HCT116 (cell line): ENCODE data around the gene KIF3C. TPM values are rescaled to one million over a fixed set of nuclear protein-coding genes. Genes with fewer than 3 reads are reported as not detected.

Experiments
- ATAC-seq: fragments of 200-7000 bp; cut with Tn5 transposase; 2 replicates; pipeline ENCODE4 v1.9.1; 2020; ENCODE audit warnings: mild to moderate bottlenecking, moderate library complexity
- BruUV-seq: library from RNA; stranded (reverse); fragments of 400-500 nt; replicated peaks from 2 replicates; lab custom pipeline; 2021; lab: Mats Ljungman, UMichigan
- CTCF ChIA-PET: fragments of 300-600 bp; sonication (Branson Sonifier 250); formaldehyde crosslinking; loops from one replicate; lab custom pipeline; 2021; ENCODE audit warnings: antibody characterized with exemption; lab: Charles Lee
- POLR2A ChIA-PET: fragments of 300-600, 350-600 bp; sonication (Branson Sonifier 250); formaldehyde crosslinking; loops from one replicate; lab custom pipeline; 2021; ENCODE audit warnings: antibody characterized with exemption; lab: Charles Lee
- RAD21 ChIA-PET, 2 experiments: fragments of 300-600 bp; sonication (Branson Sonifier 250); formaldehyde crosslinking; loops; one replicate each; lab custom pipeline; 2023; ENCODE audit warnings: low total read pairs in 2 of 2; ENCODE audit not compliant: uncharacterized antibody in 2 of 2, unreplicated experiment in 2 of 2, low non-redundant PET in 1 of 2; lab: Charles Lee
- DNase-seq: peaks from one replicate; pipeline ENCODE4 v3.0.0-alpha.2; 2010; ENCODE audit warnings: low read depth, low spot score
- H2AFZ ChIP-seq: fragments of 200-600 bp; shearing (Covaris generic), sonication (generic); 2 replicates; pipeline ENCODE4 v1.6.1; 2017; ENCODE audit warnings: low read depth, mixed run types, mixed read lengths, antibody characterized with exemption, low read length; ENCODE audit not compliant: poor library complexity, severe bottlenecking
- H3K27ac ChIP-seq: 2 replicates; pipeline ENCODE4 v1.5.1; 2012; ENCODE audit warnings: low read depth, low read length
- H3K27me3 ChIP-seq: fragments of 200-600 bp; sonication (generic); 2 replicates; pipeline ENCODE4 v1.6.1; 2016; ENCODE audit warnings: mixed run types, low read length, mixed read lengths; ENCODE audit not compliant: insufficient read depth
- H3K36me3 ChIP-seq, 2 experiments: fragments of 200-500 bp in 1 of 2; fragments of 200-600 bp in 1 of 2; sonication (Bioruptor generic) in 1 of 2; sonication (generic) in 1 of 2; 2 replicates each; pipeline versions ENCODE4 v1.5.1 to v1.6.1; 2014 to 2016; ENCODE audit warnings: low read length in 2 of 2, inconsistent platforms in 1 of 2, mixed read lengths in 1 of 2, mixed run types in 1 of 2; ENCODE audit not compliant: insufficient read depth in 2 of 2, control insufficient read depth in 1 of 2
- H3K4me1 ChIP-seq, 2 experiments: fragments of 200-600 bp in 1 of 2; sonication (generic) in 1 of 2; 2 replicates each; pipeline versions ENCODE4 v1.5.1 to v1.6.1; 2012 to 2017; ENCODE audit warnings: low read length in 2 of 2, inconsistent platforms in 1 of 2, mild to moderate bottlenecking in 1 of 2, mixed read lengths in 1 of 2, mixed run types in 1 of 2, moderate library complexity in 1 of 2; ENCODE audit not compliant: insufficient read depth in 2 of 2, control insufficient read depth in 1 of 2
- H3K4me2 ChIP-seq: fragments of 200-600 bp; sonication (generic); 2 replicates; pipeline ENCODE4 v1.6.1; 2017; ENCODE audit warnings: mixed run types, low read length, mixed read lengths
- H3K4me3 ChIP-seq, 2 experiments: fragments of 200-600 bp in 1 of 2; sonication (generic) in 1 of 2; replicated peaks in 1 of 2; 2 replicates each; pipeline ENCODE4 v1.5.1; 2011 to 2016; ENCODE audit warnings: low read length in 2 of 2, control low read depth in 1 of 2, low read depth in 1 of 2, mild to moderate bottlenecking in 1 of 2, mixed read lengths in 1 of 2, mixed run types in 1 of 2
- H3K79me2 ChIP-seq: fragments of 200-600 bp; sonication (generic); 2 replicates; pipeline ENCODE4 v1.6.1; 2017; ENCODE audit warnings: mild to moderate bottlenecking, mixed run types, low read length, moderate library complexity, mixed read lengths; ENCODE audit not compliant: insufficient read depth
- H3K9ac ChIP-seq: fragments of 200-600 bp; sonication (generic); 2 replicates; pipeline ENCODE4 v1.6.1; 2016; ENCODE audit warnings: low read length, mixed read lengths
- H3K9me2 ChIP-seq: fragments of 200-600 bp; sonication (generic), shearing (Covaris generic); 2 replicates; pipeline ENCODE4 v1.6.1; 2017; ENCODE audit warnings: mixed run types, mild to moderate bottlenecking, moderate library complexity; ENCODE audit not compliant: insufficient read depth
- H3K9me3 ChIP-seq, 2 experiments: fragments of 200-500 bp in 1 of 2; fragments of 200-600 bp in 1 of 2; sonication (Bioruptor generic) in 1 of 2; sonication (generic) in 1 of 2; 2 replicates each; pipeline ENCODE4 v1.6.1; 2014 to 2017; ENCODE audit warnings: low read length in 2 of 2, mixed read lengths in 2 of 2, inconsistent platforms in 1 of 2, low read depth in 1 of 2, mild to moderate bottlenecking in 1 of 2, mixed run types in 1 of 2, moderate library complexity in 1 of 2; ENCODE audit not compliant: control insufficient read depth in 1 of 2, insufficient read depth in 1 of 2
- H4K20me1 ChIP-seq: fragments of 200-600 bp; sonication (generic), shearing (Covaris generic); 2 replicates; pipeline ENCODE4 v1.6.1; 2017; ENCODE audit warnings: mixed run types, mild to moderate bottlenecking, moderate library complexity; ENCODE audit not compliant: insufficient read depth
- EZH2phosphoT487 ChIP-seq: fragments of 200-600 bp; IDR thresholded peaks from 2 replicates; pipeline ENCODE4 v1.6.1; 2018; ENCODE audit warnings: antibody characterized with exemption, borderline replicate concordance
- JUND ChIP-seq: IDR thresholded peaks from 2 replicates; pipeline ENCODE4 v1.6.1; 2012
- POLR2A ChIP-seq: IDR thresholded peaks from 2 replicates; pipeline ENCODE4 v1.7.0; 2011; ENCODE audit warnings: borderline replicate concordance; ENCODE audit not compliant: insufficient read depth, insufficient read length; ENCODE audit errors: extremely low read depth
- SP1 ChIP-seq: IDR thresholded peaks from 2 replicates; pipeline ENCODE4 v1.6.1; 2012; ENCODE audit warnings: low read depth
- TCF7L2 ChIP-seq: IDR thresholded peaks from 2 replicates; pipeline ENCODE4 v1.7.0; 2011; ENCODE audit warnings: borderline replicate concordance, inconsistent platforms; ENCODE audit not compliant: insufficient read depth, insufficient read length; ENCODE audit errors: extremely low read depth
- YY1 ChIP-seq: IDR thresholded peaks from 2 replicates; pipeline ENCODE4 v1.6.1; 2011; ENCODE audit warnings: low read length, low read depth, moderate library complexity, mild to moderate bottlenecking; ENCODE audit not compliant: insufficient replicate concordance; ENCODE audit errors: extremely low read depth
- ZBTB33 ChIP-seq: IDR thresholded peaks from 2 replicates; pipeline ENCODE4 v1.6.1; 2011; ENCODE audit warnings: mild to moderate bottlenecking, low read length, moderate library complexity; ENCODE audit not compliant: insufficient replicate concordance; ENCODE audit errors: extremely low read depth
- ZFX ChIP-seq: fragments of 450-650 bp; IDR thresholded peaks from 2 replicates; pipeline ENCODE4 v1.6.1; 2017
- intact Hi-C: fragments of 100-400 bp; cut with micrococcal nuclease; formaldehyde crosslinking; loops from 2 replicates; pipeline ENCODE4 v1.10.0; 2022
- total RNA-seq: library from RNA; stranded (reverse); gene quantifications from one replicate; pipeline ENCODE4 v1.2.1, GENCODE V29; 2021; ENCODE audit not compliant: unreplicated experiment

Gene KIF3C
- total RNA-seq, 1 experiment from 2014 or later, result 5.4 TPM

DNA sequence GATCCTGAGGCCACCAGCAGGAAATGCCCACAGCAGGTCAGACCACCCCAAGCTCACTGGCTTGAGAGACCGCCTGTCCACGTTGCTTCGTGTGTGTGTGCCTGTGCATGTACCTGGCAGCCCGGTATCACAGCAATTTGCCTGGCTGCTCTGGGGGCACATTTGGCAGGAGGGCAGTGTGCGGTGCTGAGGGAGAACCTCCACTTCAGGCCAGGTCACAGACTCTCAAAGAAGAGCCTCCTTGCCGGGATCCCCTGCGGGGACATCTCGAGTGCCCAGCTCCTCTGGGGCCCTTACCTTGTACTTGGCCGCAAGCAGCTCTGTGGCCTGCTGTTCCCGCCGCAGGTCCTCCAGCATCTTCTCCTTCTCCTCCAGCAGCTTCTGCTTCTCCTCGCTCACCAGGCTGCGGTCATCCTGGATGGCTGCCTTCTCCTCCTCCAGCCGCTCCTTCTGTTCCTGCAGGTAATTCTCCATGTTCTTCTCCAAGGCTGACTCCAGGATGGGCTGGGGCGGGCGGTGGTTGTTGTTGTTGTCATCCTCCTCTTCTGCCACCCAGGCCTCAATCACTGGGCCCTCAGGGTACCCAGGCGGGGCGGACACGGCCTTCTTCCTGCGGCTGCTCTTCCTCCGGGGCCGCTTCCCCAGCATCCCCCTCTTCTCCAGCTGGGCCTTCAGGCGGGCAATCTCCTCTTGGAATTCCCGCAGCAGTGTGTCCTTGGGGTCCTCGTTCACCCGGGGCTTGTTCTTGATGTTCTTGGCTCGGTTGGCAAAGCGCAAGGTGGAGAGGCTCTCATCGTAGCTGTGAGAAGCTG is 2.0 kb downstream of the KIF3C start (continued):
- TF ChIP-seq ZBTB33, result no peak
- TF ChIP-seq YY1, result no peak
- TF ChIP-seq EZH2phosphoT487, result no peak
- TF ChIP-seq POLR2A, result no peak
- TF ChIP-seq ZFX, result no peak
- TF ChIP-seq, all 23 proteins: peak for 0

DNA sequence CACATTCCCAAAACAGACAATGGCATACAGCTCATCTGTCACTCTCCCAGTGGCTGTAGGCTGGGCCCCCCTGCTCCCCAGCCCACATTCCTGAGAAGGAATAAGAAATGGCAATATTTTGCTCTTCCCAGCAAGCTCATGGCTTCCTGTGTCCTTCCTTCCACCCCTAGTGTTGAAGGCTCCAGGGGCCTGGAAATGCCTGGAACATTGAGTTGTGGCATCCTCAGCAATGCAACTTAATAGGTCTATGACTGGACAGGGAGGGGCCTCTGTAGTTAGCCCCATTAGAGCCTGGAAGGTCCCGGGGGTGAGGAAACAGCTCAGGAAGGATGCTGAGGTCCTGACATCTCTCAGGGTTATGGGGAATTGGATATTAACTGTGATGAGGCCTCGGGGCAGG is 3.3 kb downstream of the KIF3C start:
- TF ChIP-seq TCF7L2 (no peak), JUND (no peak), SP1 (no peak), EZH2phosphoT487 (no peak)
- DNase-seq (no peak), ATAC-seq (no peak)
- Histone ChIP-seq H3K4me3 (no peak overlapping the region), H3K9me3 (no peaks in the 10 kb centered on the region), H3K79me2 (no peaks in the 10 kb centered on the region), H3K9ac (no peak overlapping the region), H3K36me3 (no peaks in the 10 kb centered on the region), H3K9me2 (no peaks in the 10 kb centered on the region), H4K20me1 (no peaks in the 10 kb centered on the region), H2AFZ (no peak overlapping the region), H3K27ac (no peak overlapping the region), H3K4me1 (peaks cover 24 to 51% of the 10 kb centered on the region in 2 experiments), H3K27me3 (no peaks in the 10 kb centered on the region), H3K4me2 (no peak overlapping the region)
- ChIA-PET POLR2A (no interaction called here), CTCF (no interaction called here), RAD21 (no interaction called here)
- intact Hi-C loops, result no loop called here
- no TSS peak for BruUV-seq
